ENCODE data around the gene ARHGAP24. TPM values are rescaled to one million over a fixed set of nuclear protein-coding genes. Genes with fewer than 3 reads are reported as not detected.

ARHGAP24 gene
- total and polyA plus RNA-seq, 2 of the 13 experiments (the other 11 are each of a cell fraction or from before 2014, with no cell fraction given) = 0.07 to 0.55 TPM

DNA sequence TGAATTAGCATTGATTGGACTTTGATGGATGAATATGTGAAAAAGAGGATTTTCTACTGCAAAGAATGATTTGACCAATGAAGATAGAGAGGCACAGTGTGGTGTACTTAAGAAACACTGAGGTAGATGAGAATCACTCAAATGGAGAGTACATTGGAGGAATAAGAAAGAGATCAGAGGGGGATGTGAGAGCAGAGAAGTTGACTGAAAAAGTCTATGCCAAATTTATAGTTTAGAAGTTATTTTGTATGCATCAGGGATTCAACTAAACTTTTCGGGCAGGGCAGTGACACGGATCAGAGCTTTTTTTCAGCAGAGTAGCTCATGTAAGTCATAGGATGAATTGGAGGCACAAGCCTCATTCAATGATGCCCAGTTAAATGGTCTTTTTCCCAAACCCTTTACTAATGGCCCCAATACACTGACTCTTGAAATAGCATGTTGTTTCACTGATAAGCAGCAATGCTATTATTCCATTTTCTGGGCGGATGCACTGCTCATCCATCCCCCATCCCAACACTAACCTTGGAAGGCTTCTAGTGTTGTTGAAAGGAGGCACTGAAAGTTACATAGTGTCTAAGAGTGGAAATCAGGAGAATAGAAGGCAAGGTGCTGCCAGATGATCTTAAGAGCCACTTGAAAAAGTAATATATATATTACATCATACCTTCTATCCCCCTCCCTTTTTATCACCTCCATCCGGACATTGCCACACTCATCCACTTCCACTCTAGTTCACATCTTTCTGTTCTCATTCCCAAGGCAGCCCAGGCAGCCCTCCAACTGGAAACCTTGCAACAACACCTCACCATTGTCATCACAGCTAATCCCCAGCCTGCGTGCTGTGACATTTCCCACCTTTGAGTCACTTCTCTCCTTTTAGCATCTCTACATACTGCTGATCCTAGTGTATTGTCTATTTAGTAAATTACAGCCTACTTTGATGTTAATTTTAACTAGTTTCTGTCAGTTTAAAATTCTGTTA, 46.1 kb downstream of the ARHGAP24 start (continued):
- TF ChIP-seq TSC22D2 (CRISPR knock-in tag; IDR thresholded peaks at IDR 0.05; ENCODE audit: borderline replicate concordance) = no peak
- TF ChIP-seq MED1 (CRISPR knock-in tag; IDR thresholded peaks at IDR 0.05) = no peak
- TF ChIP-seq, protein P1, sequence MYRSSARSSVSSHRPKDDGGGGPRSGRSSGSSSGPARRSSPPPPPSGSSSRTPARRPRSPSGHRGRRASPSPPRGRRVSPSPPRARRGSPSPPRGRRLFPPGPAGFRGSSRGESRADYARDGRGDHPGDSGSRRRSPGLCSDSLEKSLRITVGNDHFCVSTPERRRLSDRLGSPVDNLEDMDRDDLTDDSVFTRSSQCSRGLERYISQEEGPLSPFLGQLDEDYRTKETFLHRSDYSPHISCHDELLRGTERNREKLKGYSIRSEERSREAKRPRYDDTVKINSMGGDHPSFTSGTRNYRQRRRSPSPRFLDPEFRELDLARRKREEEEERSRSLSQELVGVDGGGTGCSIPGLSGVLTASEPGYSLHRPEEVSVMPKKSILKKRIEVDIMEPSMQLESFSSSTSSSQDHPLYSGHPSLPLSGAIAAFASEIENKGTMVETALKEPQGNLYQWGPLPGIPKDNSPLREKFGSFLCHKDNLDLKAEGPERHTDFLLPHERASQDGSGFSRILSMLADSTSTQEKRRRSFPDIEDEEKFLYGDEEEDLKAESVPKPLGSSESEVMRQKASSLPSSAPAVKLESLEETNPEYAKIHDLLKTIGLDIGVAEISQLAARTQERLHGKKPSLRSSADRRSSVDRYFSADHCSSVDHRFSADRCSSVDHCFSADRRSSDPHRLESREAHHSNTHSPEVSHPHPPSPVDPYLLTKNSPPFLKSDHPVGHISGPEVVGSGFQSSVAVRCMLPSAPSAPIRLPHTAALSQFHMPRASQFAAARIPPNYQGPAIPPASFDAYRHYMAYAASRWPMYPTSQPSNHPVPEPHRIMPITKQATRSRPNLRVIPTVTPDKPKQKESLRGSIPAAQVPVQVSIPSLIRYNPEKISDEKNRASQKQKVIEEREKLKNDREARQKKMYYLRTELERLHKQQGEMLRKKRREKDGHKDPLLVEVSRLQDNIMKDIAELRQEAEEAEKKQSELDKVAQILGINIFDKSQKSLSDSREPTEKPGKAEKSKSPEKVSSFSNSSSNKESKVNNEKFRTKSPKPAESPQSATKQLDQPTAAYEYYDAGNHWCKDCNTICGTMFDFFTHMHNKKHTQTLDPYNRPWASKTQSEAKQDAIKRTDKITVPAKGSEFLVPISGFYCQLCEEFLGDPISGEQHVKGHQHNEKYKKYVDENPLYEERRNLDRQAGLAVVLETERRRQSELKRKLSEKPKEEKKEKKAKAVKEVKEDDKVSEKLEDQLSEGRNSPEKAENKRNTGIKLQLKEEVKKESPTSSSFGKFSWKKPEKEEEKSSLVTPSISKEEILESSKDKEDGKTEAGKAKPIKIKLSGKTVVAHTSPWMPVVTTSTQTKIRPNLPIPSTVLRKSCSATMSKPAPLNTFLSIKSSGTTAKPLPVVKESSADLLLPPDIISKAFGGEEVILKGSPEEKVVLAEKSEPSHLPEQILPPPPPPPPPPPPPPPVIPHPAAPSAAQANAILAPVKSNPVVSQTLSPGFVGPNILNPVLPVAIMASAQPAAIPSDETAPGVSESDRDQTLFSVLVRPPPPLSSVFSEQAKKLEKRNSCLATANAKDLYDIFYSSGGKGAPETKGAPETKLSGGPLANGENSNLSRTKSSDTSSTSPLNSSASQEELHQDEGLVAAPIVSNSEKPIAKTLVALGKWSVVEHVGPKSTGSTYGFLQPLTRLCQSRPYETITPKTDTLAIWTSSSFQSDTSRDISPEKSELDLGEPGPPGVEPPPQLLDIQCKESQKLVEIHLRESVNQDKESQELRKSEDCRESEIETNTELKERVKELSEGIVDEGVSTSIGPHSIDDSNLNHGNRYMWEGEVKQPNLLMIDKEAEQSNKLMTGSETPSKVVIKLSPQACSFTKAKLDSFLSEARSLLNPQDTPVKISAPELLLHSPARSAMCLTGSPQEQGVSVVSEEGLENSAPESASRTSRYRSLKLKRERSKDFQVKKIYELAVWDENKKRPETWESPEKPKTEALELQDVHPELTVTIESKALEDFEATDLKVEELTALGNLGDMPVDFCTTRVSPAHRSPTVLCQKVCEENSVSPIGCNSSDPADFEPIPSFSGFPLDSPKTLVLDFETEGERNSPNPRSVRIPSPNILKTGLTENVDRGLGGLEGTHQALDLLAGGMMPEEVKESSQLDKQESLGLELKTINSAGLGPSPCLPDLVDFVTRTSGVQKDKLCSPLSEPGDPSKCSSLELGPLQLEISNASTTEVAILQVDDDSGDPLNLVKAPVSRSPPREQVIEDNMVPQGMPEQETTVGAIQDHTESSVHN (CRISPR knock-in tag; IDR thresholded peaks at IDR 0.05) = no peak
- no peak for TF ChIP-seq NFYB (CRISPR knock-in tag; IDR thresholded peaks at IDR 0.05)
- TF ChIP-seq, protein P2, sequence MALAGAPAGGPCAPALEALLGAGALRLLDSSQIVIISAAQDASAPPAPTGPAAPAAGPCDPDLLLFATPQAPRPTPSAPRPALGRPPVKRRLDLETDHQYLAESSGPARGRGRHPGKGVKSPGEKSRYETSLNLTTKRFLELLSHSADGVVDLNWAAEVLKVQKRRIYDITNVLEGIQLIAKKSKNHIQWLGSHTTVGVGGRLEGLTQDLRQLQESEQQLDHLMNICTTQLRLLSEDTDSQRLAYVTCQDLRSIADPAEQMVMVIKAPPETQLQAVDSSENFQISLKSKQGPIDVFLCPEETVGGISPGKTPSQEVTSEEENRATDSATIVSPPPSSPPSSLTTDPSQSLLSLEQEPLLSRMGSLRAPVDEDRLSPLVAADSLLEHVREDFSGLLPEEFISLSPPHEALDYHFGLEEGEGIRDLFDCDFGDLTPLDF (CRISPR knock-in tag; IDR thresholded peaks at IDR 0.05) = no peak
- TF ChIP-seq, protein P3, sequence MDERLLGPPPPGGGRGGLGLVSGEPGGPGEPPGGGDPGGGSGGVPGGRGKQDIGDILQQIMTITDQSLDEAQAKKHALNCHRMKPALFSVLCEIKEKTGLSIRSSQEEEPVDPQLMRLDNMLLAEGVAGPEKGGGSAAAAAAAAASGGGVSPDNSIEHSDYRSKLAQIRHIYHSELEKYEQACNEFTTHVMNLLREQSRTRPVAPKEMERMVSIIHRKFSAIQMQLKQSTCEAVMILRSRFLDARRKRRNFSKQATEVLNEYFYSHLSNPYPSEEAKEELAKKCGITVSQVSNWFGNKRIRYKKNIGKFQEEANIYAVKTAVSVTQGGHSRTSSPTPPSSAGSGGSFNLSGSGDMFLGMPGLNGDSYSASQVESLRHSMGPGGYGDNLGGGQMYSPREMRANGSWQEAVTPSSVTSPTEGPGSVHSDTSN (CRISPR knock-in tag; IDR thresholded peaks at IDR 0.05) = no peak

All from HepG2 (cell line).